Caco-2 (cell line): Measurements from ENCODE around the gene IL18R1. TPM values are rescaled to one million over a fixed set of nuclear protein-coding genes. Genes with fewer than 3 reads are reported as not detected.

ENCODE experiments used
- BruUV-seq: library from RNA; stranded (reverse); fragments of 400-500 nt; replicated peaks from 2 replicates; lab custom pipeline; 2021; lab: Mats Ljungman, UMichigan
- CTCF ChIA-PET: fragments of 300-600 bp; sonication (Branson Sonifier 250); formaldehyde crosslinking; loops from one replicate; lab custom pipeline; 2022; ENCODE audit warnings: antibody characterized with exemption; lab: Charles Lee
- POLR2A ChIA-PET: fragments of 300-600 bp; sonication (Branson Sonifier 250); formaldehyde crosslinking; loops from one replicate; lab custom pipeline; 2022; ENCODE audit warnings: antibody characterized with exemption; lab: Charles Lee
- DNase-seq, 2 experiments: peaks; one replicate each; pipeline versions ENCODE4 v3.0.0 to v3.0.0-alpha.2; 2020 to 2022
- H3K27me3 ChIP-seq: replicated peaks from 2 replicates; pipeline ENCODE4 v1.6.0; 2011; ENCODE audit warnings: low read length; ENCODE audit not compliant: control insufficient read depth, insufficient read depth
- H3K36me3 ChIP-seq: 2 replicates; pipeline ENCODE4 v1.5.1; 2011; ENCODE audit warnings: low read length; ENCODE audit not compliant: control insufficient read depth, insufficient read depth
- H3K4me1 ChIP-seq: fragments of 250-450 bp; sonication (Bioruptor Pico); 2 replicates; pipeline ENCODE4 v1.5.1; 2020; ENCODE audit warnings: mild to moderate bottlenecking
- H3K4me3 ChIP-seq: 2 replicates; pipeline ENCODE4 v1.5.1; 2011; ENCODE audit warnings: low read depth, mild to moderate bottlenecking, control low read depth, low read length
- H3K9me3 ChIP-seq: fragments of 250-450 bp; sonication (Bioruptor Pico); 2 replicates; pipeline ENCODE4 v1.5.1; 2020; ENCODE audit warnings: mild to moderate bottlenecking, moderate library complexity
- H3K27ac Mint-ChIP-seq: one replicate; pipeline ENCODE4 v1.8.0; 2022; ENCODE audit warnings: mixed read lengths; ENCODE audit not compliant: unreplicated experiment
- H3K27me3 Mint-ChIP-seq: one replicate; pipeline ENCODE4 v1.8.0; 2022; ENCODE audit warnings: mixed read lengths; ENCODE audit not compliant: insufficient read depth, unreplicated experiment
- H3K36me3 Mint-ChIP-seq: one replicate; pipeline ENCODE4 v1.8.0; 2022; ENCODE audit warnings: mild to moderate bottlenecking, mixed read lengths; ENCODE audit not compliant: insufficient read depth, unreplicated experiment
- H3K4me1 Mint-ChIP-seq: one replicate; pipeline ENCODE4 v1.8.0; 2022; ENCODE audit warnings: low read depth, mixed read lengths; ENCODE audit not compliant: unreplicated experiment
- H3K4me3 Mint-ChIP-seq: one replicate; pipeline ENCODE4 v1.8.0; 2022; ENCODE audit warnings: mild to moderate bottlenecking, moderate library complexity, mixed read lengths; ENCODE audit not compliant: unreplicated experiment
- H3K9me3 Mint-ChIP-seq: one replicate; pipeline ENCODE4 v1.8.0; 2022; ENCODE audit warnings: mixed read lengths; ENCODE audit not compliant: unreplicated experiment
- intact Hi-C: fragments of 100-400 bp; cut with micrococcal nuclease; formaldehyde crosslinking; loops from one replicate; pipeline ENCODE4 v1.10.0; 2022; ENCODE audit not compliant: unreplicated experiment
- total RNA-seq: library from RNA; stranded (reverse); gene quantifications from 2 replicates; pipeline ENCODE4 v1.2.3, GENCODE V29; 2022
- TF ChIP-seq, protein P1 (sequence below), 2 experiments: fragments of 200-600 bp in 1 of 2; IDR thresholded peaks; 1 replicate in 1 of 2; 2 replicates in 1 of 2; pipeline versions ENCODE4 v1.5.1 to v1.8.0; 2011 to 2022; ENCODE audit warnings: antibody characterized with exemption in 1 of 2, control low read depth in 1 of 2, inconsistent platforms in 1 of 2, low read depth in 1 of 2, low read length in 1 of 2, mild to moderate bottlenecking in 1 of 2, moderate library complexity in 1 of 2; ENCODE audit not compliant: insufficient read depth in 1 of 2, severe bottlenecking in 1 of 2, unreplicated experiment in 1 of 2

Gene IL18R1
- total RNA-seq, 1 experiment from 2014 or later, result not detected

GRCh38 chr2:102315921-102316320 lies 39.7 kb upstream of the IL18R1 start:
- no peaks in the 10 kb centered on the region for H3K4me1 ChIP-seq
- no peak overlapping the region for H3K4me3 ChIP-seq
- Mint-ChIP-seq H3K27ac (no peak overlapping the region), H3K27me3 (peaks cover 5% of the 10 kb centered on the region), H3K4me3 (no peak overlapping the region), H3K9me3 (no peaks in the 10 kb centered on the region), H3K4me1 (no peaks in the 10 kb centered on the region), H3K36me3 (no peaks in the 10 kb centered on the region)
- TF ChIP-seq, protein P1, sequence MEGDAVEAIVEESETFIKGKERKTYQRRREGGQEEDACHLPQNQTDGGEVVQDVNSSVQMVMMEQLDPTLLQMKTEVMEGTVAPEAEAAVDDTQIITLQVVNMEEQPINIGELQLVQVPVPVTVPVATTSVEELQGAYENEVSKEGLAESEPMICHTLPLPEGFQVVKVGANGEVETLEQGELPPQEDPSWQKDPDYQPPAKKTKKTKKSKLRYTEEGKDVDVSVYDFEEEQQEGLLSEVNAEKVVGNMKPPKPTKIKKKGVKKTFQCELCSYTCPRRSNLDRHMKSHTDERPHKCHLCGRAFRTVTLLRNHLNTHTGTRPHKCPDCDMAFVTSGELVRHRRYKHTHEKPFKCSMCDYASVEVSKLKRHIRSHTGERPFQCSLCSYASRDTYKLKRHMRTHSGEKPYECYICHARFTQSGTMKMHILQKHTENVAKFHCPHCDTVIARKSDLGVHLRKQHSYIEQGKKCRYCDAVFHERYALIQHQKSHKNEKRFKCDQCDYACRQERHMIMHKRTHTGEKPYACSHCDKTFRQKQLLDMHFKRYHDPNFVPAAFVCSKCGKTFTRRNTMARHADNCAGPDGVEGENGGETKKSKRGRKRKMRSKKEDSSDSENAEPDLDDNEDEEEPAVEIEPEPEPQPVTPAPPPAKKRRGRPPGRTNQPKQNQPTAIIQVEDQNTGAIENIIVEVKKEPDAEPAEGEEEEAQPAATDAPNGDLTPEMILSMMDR (IDR thresholded peaks at IDR 0.05; ENCODE audit: insufficient read depth in 1 of 2, low read depth in 1 of 2, low read length in 1 of 2, severe bottlenecking in 1 of 2, unreplicated experiment in 1 of 2), result no peak
- H3K9me3 ChIP-seq, result no peaks in the 10 kb centered on the region
- DNase-seq, result no peak
- no peaks in the 10 kb centered on the region for H3K27me3 ChIP-seq
- intact Hi-C loops, result no loop called here
- ChIA-PET CTCF (no interaction called here), POLR2A (no interaction called here)
- no TSS peak for BruUV-seq
- no peaks in the 10 kb centered on the region for H3K36me3 ChIP-seq

GRCh38 chr2:102317715-102318114 lies 37.9 kb upstream of the IL18R1 start:
- POLR2A ChIA-PET, result no interaction called here
- H3K36me3 ChIP-seq, result no peaks in the 10 kb centered on the region
- CTCF ChIA-PET, result no interaction called here
- H3K4me3 Mint-ChIP-seq, result no peak overlapping the region
- TF ChIP-seq, protein P1 (IDR thresholded peaks at IDR 0.05; ENCODE audit: insufficient read depth in 1 of 2, low read depth in 1 of 2, low read length in 1 of 2, severe bottlenecking in 1 of 2, unreplicated experiment in 1 of 2), result no peak
- H3K9me3 ChIP-seq, result no peaks in the 10 kb centered on the region
- H3K27ac Mint-ChIP-seq, result no peak overlapping the region
- H3K4me1 Mint-ChIP-seq, result no peaks in the 10 kb centered on the region
- H3K4me1 ChIP-seq, result no peaks in the 10 kb centered on the region
- H3K4me3 ChIP-seq, result no peak overlapping the region
- H3K36me3 Mint-ChIP-seq, result no peaks in the 10 kb centered on the region
- no peak for DNase-seq
- no peaks in the 10 kb centered on the region for H3K27me3 ChIP-seq
- peaks cover 2% of the 10 kb centered on the region for H3K27me3 Mint-ChIP-seq
- no TSS peak for BruUV-seq
- intact Hi-C loops, result no loop called here
- no peaks in the 10 kb centered on the region for H3K9me3 Mint-ChIP-seq

DNA sequence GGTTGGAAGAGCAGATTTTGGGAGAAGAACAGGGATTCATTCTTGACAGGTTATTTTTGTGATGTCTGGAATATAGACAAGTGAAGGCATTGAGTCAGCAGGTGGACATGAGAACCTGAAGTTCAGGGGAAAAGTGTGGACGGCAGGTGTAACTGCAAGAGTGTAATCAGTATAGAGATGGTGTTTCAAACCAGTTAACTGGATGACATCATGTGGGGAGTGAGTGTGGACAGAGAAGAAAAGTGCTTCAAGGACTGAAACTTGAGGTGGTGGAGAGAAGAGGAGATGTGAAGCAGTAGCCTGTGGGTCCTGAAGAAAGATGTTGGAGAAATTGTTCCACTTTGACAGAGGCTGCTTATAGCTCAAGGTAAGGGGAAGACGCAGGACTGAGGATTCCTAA lies 37.2 kb upstream of the IL18R1 start:
- no peaks in the 10 kb centered on the region for H3K4me1 Mint-ChIP-seq
- H3K27me3 Mint-ChIP-seq, result peaks cover 2% of the 10 kb centered on the region
- H3K9me3 ChIP-seq, result no peaks in the 10 kb centered on the region
- H3K27me3 ChIP-seq, result no peaks in the 10 kb centered on the region
- no peaks in the 10 kb centered on the region for H3K9me3 Mint-ChIP-seq
- no peak overlapping the region for H3K27ac Mint-ChIP-seq
- TF ChIP-seq, protein P1 (IDR thresholded peaks at IDR 0.05; ENCODE audit: insufficient read depth in 1 of 2, low read depth in 1 of 2, low read length in 1 of 2, severe bottlenecking in 1 of 2, unreplicated experiment in 1 of 2), result no peak
- H3K4me3 Mint-ChIP-seq, result no peak overlapping the region
- no peaks in the 10 kb centered on the region for H3K36me3 ChIP-seq
- intact Hi-C loops, result no loop called here
- no peaks in the 10 kb centered on the region for H3K4me1 ChIP-seq
- no peak for DNase-seq
- H3K4me3 ChIP-seq, result no peak overlapping the region
- no TSS peak for BruUV-seq
- ChIA-PET POLR2A (no interaction called here), CTCF (no interaction called here)
- no peaks in the 10 kb centered on the region for H3K36me3 Mint-ChIP-seq
